Body of pancreas (tissue), 4 donors: ENCODE results near the gene DTNB. TPM values are rescaled to one million over a fixed set of nuclear protein-coding genes. Genes with fewer than 3 reads are reported as not detected.
A peak's percentile ranks its signal among the peaks of the same experiment; 100 is the strongest.

Experiments used
- ATAC-seq: fragments of 150-250 bp; one replicate; pipeline ENCODE4 v1.9.1; 2016
- DNase-seq, 4 donors: peaks; one replicate each; pipeline ENCODE4 v3.0.0-alpha.2; 2019
- H3K27ac ChIP-seq, 4 donors: fragments of 200-600 bp; sonication (generic); 1 replicate in 3 of 4; 2 replicates in 1 of 4; pipeline versions ENCODE4 v1.5.1 to v1.6.1; 2016 to 2019; ENCODE audit warnings: mild to moderate bottlenecking in 1 of 4, mixed read lengths in 1 of 4, moderate library complexity in 1 of 4
- H3K27me3 ChIP-seq, 2 donors: fragments of 200-600 bp; sonication (generic); one replicate each; pipeline ENCODE4 v1.6.0; 2016; ENCODE audit warnings: mild to moderate bottlenecking in 1 of 2
- H3K36me3 ChIP-seq, 2 donors: fragments of 200-600 bp; sonication (generic); replicated peaks in 1 of 2; 2 replicates each; pipeline ENCODE4 v1.5.1; 2016; ENCODE audit warnings: low read depth in 2 of 2; ENCODE audit not compliant: insufficient read depth in 1 of 2
- H3K4me1 ChIP-seq: fragments of 200-600 bp; sonication (generic); one replicate; pipeline ENCODE4 v1.6.0; 2016
- H3K4me3 ChIP-seq, 2 donors: fragments of 200-600 bp; sonication (generic); 1 replicate in 1 of 2; 2 replicates in 1 of 2; pipeline ENCODE4 v1.5.1; 2016 to 2019
- H3K9me3 ChIP-seq, 3 donors: fragments of 200-600 bp; sonication (generic); 1 replicate in 2 of 3; 2 replicates in 1 of 3; pipeline ENCODE4 v1.5.1; 2016
- CTCF ChIP-seq, 7 experiments: fragments of 450-650 bp in 4 of 7; fragments of 200-600 bp in 3 of 7; sonication (generic) in 3 of 7; IDR thresholded peaks; one replicate each; pipeline ENCODE4 v1.5.1; 2016 to 2019; ENCODE audit warnings: antibody characterized with exemption in 7 of 7
- POLR2A ChIP-seq, 3 donors: fragments of 450-650 bp; IDR thresholded peaks; one replicate each; pipeline ENCODE4 v1.6.1; 2016; ENCODE audit warnings: antibody characterized with exemption in 3 of 3, mild to moderate bottlenecking in 2 of 3
- WGBS, 2 donors: methylation state at CpG; one replicate each; pipeline ENCODE4 v1.1.5; 2017; 5-methylcytosine and 5-hydroxymethylcytosine counted together
- intact Hi-C: fragments of 100-400 bp; cut with DNase I; formaldehyde crosslinking; loops from one replicate; pipeline ENCODE4 v1.15.1; 2023
- total RNA-seq, 2 donors: library from RNA; depleted of rRNA; stranded (reverse); fragments of >200 nt; gene quantifications; one replicate each; pipeline ENCODE4 v1.1.0, GENCODE V29; 2016

The DTNB gene
- total RNA-seq, 2 donors from 2014 or later: 17.8 to 22.6 TPM

- TF ChIP-seq CTCF (IDR thresholded peaks at IDR 0.05) (no peak), POLR2A (IDR thresholded peaks at IDR 0.05) (no peak)
- Histone ChIP-seq H3K4me1 (no peaks in the 10 kb centered on the region), H3K9me3 (no peaks in the 10 kb centered on the region), H3K4me3 (no peak overlapping the region), H3K27ac (no peak overlapping the region), H3K27me3 (no peaks in the 10 kb centered on the region), H3K36me3 (no peaks in the 10 kb centered on the region)
- DNase-seq: peak in 3 of 4 donors; percentile 24 to 36 (median 34)
- ATAC-seq: no peak
- intact Hi-C loops: no loop called here
- 86 to 87% methylated on average over 8 of the region's 8 CpGs for WGBS, 2 donors
Observed at GRCh38 chr2:25401307-25402026, 271.9 kb downstream of the DTNB start.

GRCh38 chr2:25400576-25401216, 272.7 kb downstream of the DTNB start:
- Histone ChIP-seq H3K4me3 (no peak overlapping the region), H3K9me3 (no peaks in the 10 kb centered on the region), H3K36me3 (no peaks in the 10 kb centered on the region), H3K27ac (no peak overlapping the region), H3K4me1 (no peaks in the 10 kb centered on the region), H3K27me3 (no peaks in the 10 kb centered on the region)
- DNase-seq (no peak), ATAC-seq (no peak)
- intact Hi-C loops: no loop called here
- 78 to 86% methylated on average over 3 of the region's 3 CpGs for WGBS, 2 donors
- TF ChIP-seq POLR2A (IDR thresholded peaks at IDR 0.05) (no peak), CTCF (IDR thresholded peaks at IDR 0.05) (no peak)

- ATAC-seq (no peak), DNase-seq (no peak)
- 88 to 95% methylated on average over 8 of the region's 8 CpGs for WGBS, 2 donors
- H3K4me3 ChIP-seq: no peak overlapping the region
- no peaks in the 10 kb centered on the region for H3K36me3 ChIP-seq
- H3K27me3 ChIP-seq: no peaks in the 10 kb centered on the region
- H3K27ac ChIP-seq: no peak overlapping the region
- no peaks in the 10 kb centered on the region for H3K4me1 ChIP-seq
- H3K9me3 ChIP-seq: no peaks in the 10 kb centered on the region
- TF ChIP-seq POLR2A (IDR thresholded peaks at IDR 0.05) (no peak), CTCF (IDR thresholded peaks at IDR 0.05) (no peak)
- intact Hi-C loops: no loop called here
Observed at GRCh38 chr2:25400169-25400568, 273.2 kb downstream of the DTNB start.

- WGBS, 2 donors: 91% methylated on average over 2 to 4 of the region's 4 CpGs
- no peak overlapping the region for H3K4me3 ChIP-seq
- intact Hi-C loops: no loop called here
- no peak overlapping the region for H3K27ac ChIP-seq
- TF ChIP-seq POLR2A (IDR thresholded peaks at IDR 0.05) (no peak), CTCF (IDR thresholded peaks at IDR 0.05) (no peak)
- ATAC-seq (no peak), DNase-seq (no peak)
- no peaks in the 10 kb centered on the region for H3K4me1 ChIP-seq
- H3K9me3 ChIP-seq: no peaks in the 10 kb centered on the region
- H3K27me3 ChIP-seq: no peaks in the 10 kb centered on the region
- no peaks in the 10 kb centered on the region for H3K36me3 ChIP-seq
Observed at GRCh38 chr2:25398534-25398933, 274.8 kb downstream of the DTNB start.
